Thoracic aorta (tissue), 2 donors: Measurements from ENCODE around the gene GMEB2. TPM values are rescaled to one million over a fixed set of nuclear protein-coding genes. Genes with fewer than 3 reads are reported as not detected.

Experiments used
- ATAC-seq: fragments of 150-250 bp; one replicate; pipeline ENCODE4 v1.8.0; 2017; ENCODE audit warnings: low read depth; ENCODE audit not compliant: insufficient number of reproducible peaks, low FRiP score
- DNase-seq: peaks from one replicate; pipeline ENCODE4 v3.0.0-alpha.2; 2020; ENCODE audit warnings: low spot score
- H3K27ac ChIP-seq, 2 donors: fragments of 200-600 bp; sonication (generic); 1 replicate in 1 of 2; 2 replicates in 1 of 2; pipeline ENCODE4 v1.5.1; 2016; ENCODE audit warnings: mild to moderate bottlenecking in 2 of 2, moderate library complexity in 2 of 2
- H3K27me3 ChIP-seq: fragments of 200-600 bp; sonication (generic); replicated peaks from 2 replicates; pipeline ENCODE4 v1.6.0; 2016; ENCODE audit warnings: mild to moderate bottlenecking; ENCODE audit not compliant: insufficient read depth
- H3K36me3 ChIP-seq: fragments of 200-600 bp; sonication (generic); one replicate; pipeline ENCODE4 v1.5.1; 2016
- H3K4me1 ChIP-seq, 2 donors: fragments of 200-600 bp; sonication (generic); 1 replicate in 1 of 2; 2 replicates in 1 of 2; pipeline versions ENCODE4 v1.5.1 to v1.6.0; 2016; ENCODE audit warnings: low read depth in 2 of 2, mild to moderate bottlenecking in 1 of 2; ENCODE audit not compliant: control insufficient read depth in 1 of 2
- H3K4me3 ChIP-seq: fragments of 200-600 bp; sonication (generic); 2 replicates; pipeline ENCODE4 v1.5.1; 2016; ENCODE audit warnings: mild to moderate bottlenecking
- H3K9me3 ChIP-seq: fragments of 200-600 bp; sonication (generic); 2 replicates; pipeline ENCODE4 v1.5.1; 2016
- total RNA-seq, 2 donors: library from RNA; depleted of rRNA; stranded (reverse); fragments of >200 nt; gene quantifications; one replicate each; pipeline versions ENCODE4 v1.1.0 to v1.2.3, GENCODE V29; 2016
- TF ChIP-seq, protein P1 (sequence below): fragments of 200-600 bp; sonication (generic); IDR thresholded peaks from one replicate; pipeline ENCODE4 v1.5.1; 2019; ENCODE audit warnings: antibody characterized with exemption

GMEB2 gene
- total RNA-seq, 2 donors from 2014 or later: 10.0 to 14.7 TPM

DNA sequence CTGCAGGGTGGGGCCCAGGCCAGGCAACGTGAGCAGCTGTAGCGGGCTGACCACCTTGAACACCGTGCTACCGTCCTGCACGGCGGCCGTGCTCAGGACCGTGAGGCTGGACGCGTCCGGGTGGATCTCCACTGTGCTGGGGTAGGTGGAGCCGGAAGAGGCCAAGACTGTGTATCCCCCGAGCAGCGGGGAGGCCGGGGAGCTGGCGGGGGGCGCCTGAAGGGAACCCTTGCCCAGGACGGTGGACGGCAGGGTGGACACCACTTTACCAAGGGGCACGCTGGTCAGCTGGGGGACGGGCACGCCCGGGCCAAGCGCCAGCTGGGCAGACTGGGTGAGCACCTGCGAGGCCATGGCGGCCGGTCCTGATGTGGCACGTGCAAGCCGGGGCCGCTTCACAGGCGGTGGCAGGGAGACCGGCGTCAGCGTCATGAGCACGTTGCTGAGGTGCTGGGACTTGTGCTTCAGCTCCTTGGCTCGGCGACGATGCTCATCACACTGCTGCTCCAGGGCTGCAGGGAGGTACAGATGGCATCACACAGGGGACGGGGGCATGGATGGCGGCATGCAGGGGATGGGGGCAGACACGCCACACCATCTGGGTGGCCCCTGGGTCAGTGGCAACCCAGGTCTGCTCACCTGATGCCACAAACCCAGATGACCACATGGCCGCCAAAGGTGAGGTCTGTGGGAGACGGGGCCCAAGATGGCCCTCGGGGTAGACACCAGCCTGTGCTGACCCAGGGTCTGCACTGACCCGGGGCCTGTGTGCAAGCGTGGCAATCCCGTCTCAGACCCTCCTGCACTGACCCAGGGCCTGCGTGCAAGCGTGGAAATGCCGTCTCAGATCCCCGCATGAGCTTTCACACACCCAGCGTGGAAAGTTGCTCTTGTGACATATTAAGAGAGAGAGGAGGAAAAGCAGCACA lies 36.4 kb downstream of the GMEB2 start:
- DNase-seq (no peak), ATAC-seq (no peak)
- H3K27ac ChIP-seq: no peak overlapping the region
- TF ChIP-seq, protein P1, sequence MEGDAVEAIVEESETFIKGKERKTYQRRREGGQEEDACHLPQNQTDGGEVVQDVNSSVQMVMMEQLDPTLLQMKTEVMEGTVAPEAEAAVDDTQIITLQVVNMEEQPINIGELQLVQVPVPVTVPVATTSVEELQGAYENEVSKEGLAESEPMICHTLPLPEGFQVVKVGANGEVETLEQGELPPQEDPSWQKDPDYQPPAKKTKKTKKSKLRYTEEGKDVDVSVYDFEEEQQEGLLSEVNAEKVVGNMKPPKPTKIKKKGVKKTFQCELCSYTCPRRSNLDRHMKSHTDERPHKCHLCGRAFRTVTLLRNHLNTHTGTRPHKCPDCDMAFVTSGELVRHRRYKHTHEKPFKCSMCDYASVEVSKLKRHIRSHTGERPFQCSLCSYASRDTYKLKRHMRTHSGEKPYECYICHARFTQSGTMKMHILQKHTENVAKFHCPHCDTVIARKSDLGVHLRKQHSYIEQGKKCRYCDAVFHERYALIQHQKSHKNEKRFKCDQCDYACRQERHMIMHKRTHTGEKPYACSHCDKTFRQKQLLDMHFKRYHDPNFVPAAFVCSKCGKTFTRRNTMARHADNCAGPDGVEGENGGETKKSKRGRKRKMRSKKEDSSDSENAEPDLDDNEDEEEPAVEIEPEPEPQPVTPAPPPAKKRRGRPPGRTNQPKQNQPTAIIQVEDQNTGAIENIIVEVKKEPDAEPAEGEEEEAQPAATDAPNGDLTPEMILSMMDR: no peak
- peaks cover 0 to 5% of the 10 kb centered on the region in 2 donors for H3K4me1 ChIP-seq
- no peaks in the 10 kb centered on the region for H3K9me3 ChIP-seq
- H3K36me3 ChIP-seq: peaks cover 33% of the 10 kb centered on the region
- no peaks in the 10 kb centered on the region for H3K27me3 ChIP-seq
- no peak overlapping the region for H3K4me3 ChIP-seq

DNA sequence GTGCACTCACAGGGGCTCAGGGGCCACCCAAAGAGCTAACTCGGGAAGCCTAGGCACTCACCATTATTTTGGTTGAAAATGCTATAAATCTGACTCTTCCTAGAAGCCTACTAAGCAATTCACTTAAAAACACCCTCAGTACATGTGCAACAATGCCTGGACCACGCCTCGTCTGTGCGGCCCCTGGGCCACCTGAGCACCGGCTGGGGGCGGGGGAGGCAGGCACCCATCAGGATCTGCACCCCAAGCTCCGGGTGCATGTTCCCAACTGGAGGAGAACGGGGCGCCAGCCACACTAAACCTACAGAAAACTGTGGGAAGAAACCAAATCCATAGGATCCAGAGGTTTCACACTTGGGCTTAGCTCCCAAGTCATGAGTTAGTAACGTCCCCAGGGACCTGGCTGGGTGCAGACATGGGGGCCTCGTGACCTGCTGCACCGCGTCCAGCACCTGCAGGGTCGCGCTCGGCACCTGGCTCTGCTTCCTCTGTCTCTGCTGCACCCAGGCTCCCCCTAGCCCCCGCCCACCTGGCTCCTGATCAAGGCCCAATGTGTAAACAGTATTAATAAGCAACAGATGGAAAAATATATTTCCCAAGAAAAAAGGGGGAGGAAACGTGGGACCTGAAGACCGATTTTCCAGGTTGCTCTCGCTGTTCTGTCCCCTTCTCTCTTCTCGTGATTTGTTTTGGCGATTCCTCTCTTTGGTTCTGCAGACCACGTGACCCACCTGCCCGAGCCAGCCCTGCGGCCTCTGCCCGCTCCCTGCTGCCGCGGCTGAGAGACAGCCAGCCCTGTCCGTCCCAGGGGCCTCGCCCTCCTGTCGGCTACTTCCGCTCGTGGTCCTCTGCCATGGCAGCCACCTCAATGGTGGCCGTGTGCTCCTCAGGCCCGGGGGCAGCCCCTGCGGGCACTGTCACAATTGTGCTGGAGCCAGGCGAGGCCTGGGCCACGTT lies 37.4 kb downstream of the GMEB2 start:
- no peaks in the 10 kb centered on the region for H3K27me3 ChIP-seq
- peaks cover 31% of the 10 kb centered on the region for H3K36me3 ChIP-seq
- no peaks in the 10 kb centered on the region for H3K9me3 ChIP-seq
- H3K27ac ChIP-seq: no peak overlapping the region
- DNase-seq (no peak), ATAC-seq (no peak)
- H3K4me3 ChIP-seq: no peak overlapping the region
- TF ChIP-seq, protein P1: no peak
- peaks cover 0 to 5% of the 10 kb centered on the region in 2 donors for H3K4me1 ChIP-seq

DNA sequence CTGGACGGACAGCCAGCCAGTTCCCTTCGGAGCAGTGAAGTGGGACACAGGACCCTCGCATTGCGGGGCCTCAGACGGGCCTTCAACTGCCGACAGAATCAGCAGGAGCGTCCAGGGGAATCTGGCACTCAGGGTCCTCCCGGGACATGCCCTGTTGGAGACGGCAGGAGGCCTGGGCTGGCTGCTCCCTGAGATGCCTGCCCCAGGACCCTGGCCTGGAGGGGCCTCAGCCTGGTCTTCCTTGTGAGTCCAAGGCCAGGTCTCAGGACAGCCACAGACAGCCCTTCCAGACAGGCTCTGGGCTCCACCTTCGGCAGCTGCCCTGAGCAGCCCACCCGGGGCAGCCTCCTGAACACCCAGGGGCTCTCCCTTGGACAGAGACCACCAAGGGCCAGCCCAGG lies 38.3 kb downstream of the GMEB2 start:
- Histone ChIP-seq H3K4me3 (no peak overlapping the region), H3K27me3 (no peaks in the 10 kb centered on the region), H3K4me1 (no peaks in the 10 kb centered on the region), H3K9me3 (no peaks in the 10 kb centered on the region), H3K27ac (no peak overlapping the region), H3K36me3 (peaks cover 30% of the 10 kb centered on the region)
- TF ChIP-seq, protein P1: no peak
- ATAC-seq: no peak
- no peak for DNase-seq

DNA sequence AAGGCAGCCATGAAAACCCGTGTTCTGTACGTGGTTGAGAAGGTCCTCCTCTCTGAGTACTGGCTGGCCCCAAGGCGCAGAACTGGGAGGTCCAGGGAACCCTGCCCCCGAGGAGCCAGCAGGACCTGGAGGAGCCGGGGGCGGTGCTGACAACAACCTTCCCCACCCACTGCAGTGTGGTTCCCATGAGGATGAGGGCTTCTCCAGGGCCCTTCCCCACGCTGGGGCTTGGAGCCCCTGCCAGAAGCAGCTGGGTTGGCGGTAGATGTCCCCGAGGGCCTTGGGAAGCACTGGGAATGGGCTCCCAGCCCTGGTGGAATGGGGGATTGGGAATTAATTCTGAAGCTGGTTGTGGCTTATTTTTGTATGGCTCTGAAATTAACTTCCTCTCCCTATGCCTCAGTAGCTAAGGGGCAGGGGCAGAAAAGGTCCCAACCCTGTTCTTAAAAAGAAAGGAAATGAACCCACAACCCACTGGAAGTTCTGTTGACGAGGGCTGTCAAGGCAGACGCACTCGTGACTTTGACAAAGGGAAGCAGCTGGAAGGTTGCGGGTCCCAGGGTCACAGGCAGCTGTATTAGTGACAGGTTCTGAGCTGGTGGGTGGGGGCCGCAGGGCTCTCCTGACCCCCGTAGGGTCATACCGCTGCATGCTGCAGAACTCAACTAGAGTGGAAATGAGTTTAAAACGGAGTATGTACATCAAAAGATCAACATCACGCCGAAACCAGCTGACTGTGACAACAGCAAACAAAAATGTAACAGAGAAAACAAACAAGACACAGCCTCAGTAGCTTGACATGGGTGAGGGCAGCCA lies 38.9 kb downstream of the GMEB2 start:
- Histone ChIP-seq H3K4me1 (no peaks in the 10 kb centered on the region), H3K27ac (no peak overlapping the region), H3K4me3 (no peak overlapping the region), H3K36me3 (peaks cover 24% of the 10 kb centered on the region), H3K9me3 (no peaks in the 10 kb centered on the region), H3K27me3 (no peaks in the 10 kb centered on the region)
- no peak for DNase-seq
- ATAC-seq: no peak
- TF ChIP-seq, protein P1: no peak
